ENCODE measurements around the gene HPS1.

GRCh38 chr10:98407017-98407743 lies 39.6 kb downstream of the HPS1 start:
- no peak for TF ChIP-seq CTCF (IDR thresholded peaks at IDR 0.05; ENCODE audit: insufficient read depth, low read depth, low read length)
- no peak for TF ChIP-seq EZH2 (IDR thresholded peaks at IDR 0.05; ENCODE audit: insufficient read depth, low read length)
